ENCODE results near the gene BEST4.
"Not testable (repeated sequence)": the region's sequence is repeated elsewhere in the genome, so short reads cannot be mapped to it uniquely, and the experiment has no call there.

Gene BEST4

DNA sequence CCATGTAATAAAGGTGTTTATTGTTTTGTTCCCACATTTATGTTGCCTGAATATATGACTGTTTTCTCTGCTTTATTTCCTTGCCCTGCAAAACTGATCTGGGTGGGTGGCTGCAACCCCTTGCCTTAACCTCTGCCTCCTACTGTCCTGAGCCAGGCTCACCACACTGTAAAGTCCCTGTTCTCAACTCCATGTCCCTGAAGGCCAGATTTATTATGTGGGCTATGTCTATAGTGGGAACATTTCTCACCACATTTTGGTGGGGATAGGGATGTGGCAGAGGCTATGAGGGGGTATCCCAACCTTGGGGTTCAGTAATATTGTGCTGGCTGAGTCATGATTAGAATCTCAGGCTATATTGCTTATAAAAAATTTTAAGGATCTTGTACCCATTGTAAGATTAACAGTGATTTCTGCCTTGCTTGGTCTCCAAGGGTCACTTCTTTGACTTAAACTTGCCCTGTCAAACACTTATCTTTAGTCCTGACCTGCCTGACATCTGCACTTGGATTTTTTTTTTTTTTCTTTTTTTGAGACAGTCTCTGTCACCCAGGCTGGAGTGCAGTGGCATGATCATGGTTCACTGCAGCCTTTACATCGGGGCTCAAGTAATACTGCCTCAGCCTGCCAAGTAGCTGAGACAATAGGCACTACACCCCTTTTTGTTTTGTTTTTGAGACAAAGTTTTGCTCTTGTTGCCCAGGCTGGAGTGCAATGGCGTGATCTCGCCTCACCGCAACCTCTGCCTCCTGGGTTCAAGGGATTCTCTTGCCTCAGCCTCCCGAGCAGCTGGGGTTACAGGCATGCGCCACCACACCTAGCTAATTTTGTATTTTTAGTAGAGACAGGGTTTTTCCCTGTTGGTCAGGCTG is 9.0 kb downstream of the BEST4 start:
- DNase-seq (ENCODE audit: insufficient read length, low spot score) = no peak
- TF ChIP-seq, protein P1, sequence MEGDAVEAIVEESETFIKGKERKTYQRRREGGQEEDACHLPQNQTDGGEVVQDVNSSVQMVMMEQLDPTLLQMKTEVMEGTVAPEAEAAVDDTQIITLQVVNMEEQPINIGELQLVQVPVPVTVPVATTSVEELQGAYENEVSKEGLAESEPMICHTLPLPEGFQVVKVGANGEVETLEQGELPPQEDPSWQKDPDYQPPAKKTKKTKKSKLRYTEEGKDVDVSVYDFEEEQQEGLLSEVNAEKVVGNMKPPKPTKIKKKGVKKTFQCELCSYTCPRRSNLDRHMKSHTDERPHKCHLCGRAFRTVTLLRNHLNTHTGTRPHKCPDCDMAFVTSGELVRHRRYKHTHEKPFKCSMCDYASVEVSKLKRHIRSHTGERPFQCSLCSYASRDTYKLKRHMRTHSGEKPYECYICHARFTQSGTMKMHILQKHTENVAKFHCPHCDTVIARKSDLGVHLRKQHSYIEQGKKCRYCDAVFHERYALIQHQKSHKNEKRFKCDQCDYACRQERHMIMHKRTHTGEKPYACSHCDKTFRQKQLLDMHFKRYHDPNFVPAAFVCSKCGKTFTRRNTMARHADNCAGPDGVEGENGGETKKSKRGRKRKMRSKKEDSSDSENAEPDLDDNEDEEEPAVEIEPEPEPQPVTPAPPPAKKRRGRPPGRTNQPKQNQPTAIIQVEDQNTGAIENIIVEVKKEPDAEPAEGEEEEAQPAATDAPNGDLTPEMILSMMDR (IDR thresholded peaks at IDR 0.05; ENCODE audit: insufficient read depth, missing control alignments) = no peak
- FAIRE-seq = no peak

DNA sequence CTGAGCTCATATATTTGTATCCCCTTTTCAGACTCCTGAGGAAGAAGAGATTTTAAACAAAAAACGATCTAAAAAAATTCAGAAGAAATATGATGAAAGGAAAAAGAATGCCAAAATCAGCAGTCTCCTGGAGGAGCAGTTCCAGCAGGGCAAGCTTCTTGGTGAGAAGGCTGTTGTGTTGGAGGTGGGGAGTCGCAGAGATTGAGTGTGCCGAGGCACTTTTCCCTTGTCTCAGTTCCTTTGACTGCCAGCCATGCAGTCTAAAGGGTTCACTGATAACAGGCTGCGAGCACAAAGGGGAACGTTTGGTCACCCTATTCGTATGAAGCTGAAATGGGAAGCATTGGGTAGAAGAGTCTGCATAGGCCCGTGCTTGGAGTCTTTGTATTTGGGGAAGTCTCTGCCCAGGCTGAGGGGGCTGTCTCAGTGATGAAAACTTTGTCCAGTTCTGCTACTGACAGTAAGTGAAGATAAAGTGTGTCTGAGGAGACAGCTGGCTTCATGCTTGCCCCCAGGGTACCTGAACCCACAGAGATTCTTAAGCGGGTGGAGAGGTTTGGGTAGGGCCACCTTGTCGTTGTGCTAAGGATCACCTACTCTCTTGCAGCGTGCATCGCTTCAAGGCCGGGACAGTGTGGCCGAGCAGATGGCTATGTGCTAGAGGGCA is 9.9 kb downstream of the BEST4 start:
- FAIRE-seq (no peak), DNase-seq (ENCODE audit: insufficient read length, low spot score) (no peak)
- TF ChIP-seq, protein P1 (IDR thresholded peaks at IDR 0.05; ENCODE audit: insufficient read depth, missing control alignments) = no peak

- DNase-seq (ENCODE audit: insufficient read length, low spot score) (no peak), FAIRE-seq (no peak)
- TF ChIP-seq, protein P1 (IDR thresholded peaks at IDR 0.05; ENCODE audit: insufficient read depth, missing control alignments) = no peak
Measured at GRCh38 chr1:44777547-44777946, 10.4 kb downstream of the BEST4 start.

DNA sequence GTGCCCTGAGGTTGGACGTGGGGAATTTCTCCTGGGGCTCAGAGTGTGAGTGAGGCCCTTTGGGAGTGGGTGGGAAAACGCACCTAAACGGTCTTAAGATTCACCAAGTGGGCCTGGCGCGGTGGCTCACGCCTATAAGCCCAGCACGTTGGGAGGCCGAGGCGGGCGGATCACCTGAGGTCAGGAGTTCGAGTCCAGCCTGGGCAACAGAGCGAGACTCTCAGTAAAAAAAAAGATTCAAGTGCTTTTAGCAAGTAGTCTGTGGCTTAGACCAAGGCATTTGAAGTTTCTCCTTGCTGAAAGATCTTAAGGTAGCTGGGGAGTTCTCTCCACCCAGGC is 11.3 kb downstream of the BEST4 start:
- DNase-seq (ENCODE audit: insufficient read length, low spot score) (no peak), FAIRE-seq (no peak)
- TF ChIP-seq, protein P1 (IDR thresholded peaks at IDR 0.05; ENCODE audit: insufficient read depth, missing control alignments) = no peak

DNA sequence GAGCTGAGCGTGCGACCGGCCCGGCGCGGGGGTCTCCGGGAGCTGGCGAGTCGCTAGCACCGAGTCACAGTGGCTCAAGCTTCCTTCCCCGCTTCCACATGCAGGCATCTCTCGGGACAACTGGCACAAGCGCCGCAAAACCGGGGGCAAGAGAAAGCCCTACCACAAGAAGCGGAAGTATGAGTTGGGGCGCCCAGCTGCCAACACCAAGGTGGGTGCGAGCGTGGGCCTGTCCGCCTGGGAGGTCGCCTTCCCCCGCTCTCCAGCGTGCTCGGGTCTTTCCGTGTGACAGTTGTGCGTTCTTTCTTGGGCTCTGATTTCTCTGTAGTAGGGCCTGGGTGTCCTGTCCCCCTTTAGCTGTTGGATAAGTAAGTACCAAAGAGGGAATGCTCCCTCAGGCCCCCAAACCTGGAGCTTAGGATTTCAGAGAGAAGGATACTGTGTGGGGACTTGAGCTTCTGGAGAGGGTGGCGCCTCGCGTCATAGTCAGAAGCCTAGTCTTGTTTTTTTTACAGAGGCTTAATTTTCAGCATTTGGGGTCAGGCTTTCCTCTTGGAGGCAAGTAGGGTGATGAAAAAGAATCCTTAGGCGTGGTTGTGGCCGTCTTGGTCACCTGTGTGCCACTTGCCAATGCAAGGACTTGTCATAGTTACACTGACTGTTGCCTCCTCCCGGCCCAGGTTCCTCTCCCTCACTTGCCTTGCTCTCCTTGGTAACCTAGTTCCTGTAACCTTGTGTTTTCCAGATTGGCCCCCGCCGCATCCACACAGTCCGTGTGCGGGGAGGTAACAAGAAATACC is 11.8 kb downstream of the BEST4 start:
- TF ChIP-seq, protein P1 (IDR thresholded peaks at IDR 0.05; ENCODE audit: insufficient read depth, missing control alignments) = no peak
- DNase-seq (ENCODE audit: insufficient read length, low spot score) (no peak), FAIRE-seq (no peak)

GRCh38 chr1:44775078-44775929 is 12.7 kb downstream of the BEST4 start, which contains the start of gene RPS8:
RPS8 (plus strand) TSS chr1:44775540; CDS start chr1:44775597, 57 bp downstream.
- FAIRE-seq (no peak), DNase-seq (ENCODE audit: insufficient read length, low spot score) (peak; percentile 81)
- TF ChIP-seq, protein P1 (IDR thresholded peaks at IDR 0.05; ENCODE audit: insufficient read depth, missing control alignments) = no peak

DNA sequence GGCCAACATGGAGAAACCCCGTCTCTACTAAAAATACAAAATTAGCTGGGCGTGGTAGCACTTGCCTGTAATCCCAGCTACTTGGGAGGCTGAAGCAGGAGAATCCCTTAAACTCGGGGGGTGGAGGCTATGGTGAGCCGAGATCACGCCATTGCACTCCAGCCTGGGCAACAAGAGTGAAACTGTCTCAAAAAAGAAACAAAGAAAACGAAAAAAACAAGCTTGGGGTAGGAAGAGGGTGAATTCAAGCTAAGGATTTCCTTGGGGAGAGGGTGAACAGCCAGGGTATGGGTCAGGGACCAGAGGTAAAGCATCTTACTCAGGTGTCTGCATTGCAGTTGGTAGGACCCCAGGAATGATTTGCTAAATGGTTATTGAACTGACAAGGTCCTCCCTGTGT is 21.5 kb downstream of the BEST4 start:
- DNase-seq (ENCODE audit: insufficient read length, low spot score); FAIRE-seq: not testable (repeated sequence)
